Mesendoderm (in vitro differentiated cells): Measurements from ENCODE around the gene FGGY.

Source experiments
- DNase-seq: peaks from one replicate; pipeline ENCODE4 v3.0.0; 2013
- H2AK5ac ChIP-seq: 2 replicates; pipeline ENCODE4 v1.6.1; 2013; ENCODE audit warnings: low read length, inconsistent platforms
- H2BK120ac ChIP-seq: 2 replicates; pipeline ENCODE4 v1.6.1; 2013; ENCODE audit warnings: low read depth, mild to moderate bottlenecking, low read length, moderate library complexity, mixed read lengths
- H2BK15ac ChIP-seq: replicated peaks from 2 replicates; pipeline ENCODE4 v1.6.1; 2013; ENCODE audit warnings: low read depth, mild to moderate bottlenecking, moderate library complexity
- H2BK5ac ChIP-seq: 2 replicates; pipeline ENCODE4 v1.6.1; 2013; ENCODE audit warnings: low read length, inconsistent platforms
- H3K18ac ChIP-seq: 2 replicates; pipeline ENCODE4 v1.6.1; 2013; ENCODE audit warnings: mild to moderate bottlenecking, low read length, mixed read lengths
- H3K23ac ChIP-seq: one replicate; pipeline ENCODE4 v1.6.1; 2013; ENCODE audit warnings: low read length
- H3K27ac ChIP-seq: 2 replicates; pipeline ENCODE4 v1.5.1; 2013; ENCODE audit warnings: low read depth, mild to moderate bottlenecking, inconsistent platforms, low read length, moderate library complexity
- H3K27me3 ChIP-seq: 2 replicates; pipeline ENCODE4 v1.6.1; 2013; ENCODE audit warnings: low read length, control low read depth, mild to moderate bottlenecking, inconsistent platforms; ENCODE audit not compliant: insufficient read depth, poor library complexity
- H3K36me3 ChIP-seq: 2 replicates; pipeline ENCODE4 v1.6.1; 2013; ENCODE audit warnings: low read length, inconsistent platforms; ENCODE audit not compliant: control insufficient read depth, insufficient read depth
- H3K4ac ChIP-seq: one replicate; pipeline ENCODE4 v1.6.1; 2013; ENCODE audit warnings: low read depth, mild to moderate bottlenecking, low read length, moderate library complexity
- H3K4me1 ChIP-seq: 2 replicates; pipeline ENCODE4 v1.6.1; 2013; ENCODE audit warnings: low read depth, low read length, inconsistent platforms; ENCODE audit not compliant: control insufficient read depth
- H3K4me2 ChIP-seq: 2 replicates; pipeline ENCODE4 v1.6.1; 2013; ENCODE audit warnings: low read length
- H3K4me3 ChIP-seq: 2 replicates; pipeline ENCODE4 v1.5.1; 2013; ENCODE audit warnings: mild to moderate bottlenecking, low read length
- H3K56ac ChIP-seq: one replicate; pipeline ENCODE4 v1.6.1; 2013; ENCODE audit warnings: low read length
- H3K79me1 ChIP-seq: 2 replicates; pipeline ENCODE4 v1.6.1; 2013; ENCODE audit warnings: low read length, inconsistent platforms
- H3K79me2 ChIP-seq: 2 replicates; pipeline ENCODE4 v1.6.1; 2013; ENCODE audit warnings: mild to moderate bottlenecking, low read length; ENCODE audit not compliant: control insufficient read depth, insufficient read depth
- H3K9ac ChIP-seq: 2 replicates; pipeline ENCODE4 v1.6.1; 2013; ENCODE audit warnings: low read length, inconsistent platforms
- H4K5ac ChIP-seq: one replicate; pipeline ENCODE4 v1.6.1; 2013; ENCODE audit warnings: low read length
- H4K8ac ChIP-seq: one replicate; pipeline ENCODE4 v1.6.1; 2013; ENCODE audit warnings: low read depth, mild to moderate bottlenecking, control low read depth, low read length, moderate library complexity
- WGBS: extraction: QIAGEN DNeasy Blood & Tissue Kit; methylation state at CpG from one replicate; pipeline ENCODE4 v1.1.7; 2013; ENCODE audit warnings: low lambda C conversion rate, missing lambda C conversion rate; ENCODE audit not compliant: insufficient coverage; ENCODE audit errors: extremely low coverage; 5-methylcytosine and 5-hydroxymethylcytosine counted together

FGGY gene

DNA sequence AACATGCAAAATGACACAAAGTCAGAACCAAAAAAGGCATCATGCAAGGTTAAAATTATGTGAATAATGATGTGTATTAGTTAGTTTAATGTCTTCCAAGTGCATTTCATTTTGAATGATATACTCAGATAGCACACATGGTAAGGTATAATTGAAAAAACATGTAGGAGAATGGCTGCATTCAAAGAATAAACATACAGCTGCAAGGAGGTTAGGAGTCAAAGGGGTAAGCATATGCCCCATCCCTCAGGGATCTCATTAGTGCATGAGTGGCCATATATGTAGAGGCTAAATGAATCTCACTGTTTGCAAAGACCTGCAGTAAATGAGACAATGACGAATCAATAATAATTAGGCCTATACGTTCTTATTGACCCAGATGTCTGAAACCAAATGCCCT is 338.2 kb downstream of the FGGY start:
- no peak overlapping the region for H3K4me3 ChIP-seq
- WGBS = no CpG with 5 or more reads among the region's 2 CpGs

DNA sequence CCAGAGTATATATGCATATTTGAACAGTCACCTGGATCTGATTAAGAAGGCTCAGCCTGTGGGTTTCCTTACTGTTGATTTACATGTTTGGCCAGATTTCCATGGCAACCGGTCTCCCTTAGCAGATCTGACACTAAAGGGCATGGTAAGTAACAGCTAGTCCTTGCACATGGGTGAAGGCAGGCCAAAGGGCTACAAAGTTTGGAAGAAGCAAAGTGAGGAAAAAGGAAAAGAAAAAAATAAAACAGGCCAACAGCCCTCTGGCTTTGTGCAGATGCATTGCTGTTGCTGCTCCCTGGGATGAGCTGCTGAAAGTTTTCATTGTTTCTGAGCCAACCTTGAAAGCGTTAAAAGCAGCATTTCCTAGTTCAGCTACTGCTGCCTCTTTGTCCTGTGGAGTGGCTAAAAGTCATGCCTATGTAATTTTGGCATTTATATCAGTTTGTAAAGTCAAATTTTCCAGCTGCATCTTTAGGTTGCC is 341.4 kb downstream of the FGGY start:
- H2BK15ac ChIP-seq = no peak overlapping the region
- H3K79me1 ChIP-seq = no peaks in the 10 kb centered on the region
- H2AK5ac ChIP-seq = no peak overlapping the region
- no CpG with 5 or more reads among the region's 2 CpGs for WGBS
- H3K79me2 ChIP-seq = no peaks in the 10 kb centered on the region
- H3K18ac ChIP-seq = no peak overlapping the region
- H3K9ac ChIP-seq = no peak overlapping the region
- H3K23ac ChIP-seq = no peak overlapping the region
- H2BK5ac ChIP-seq = no peak overlapping the region
- peak; percentile 90 for DNase-seq
- H3K27me3 ChIP-seq = no peaks in the 10 kb centered on the region
- H3K4me1 ChIP-seq = no peaks in the 10 kb centered on the region
- H2BK120ac ChIP-seq = no peak overlapping the region
- H3K56ac ChIP-seq = no peak overlapping the region
- no peak overlapping the region for H3K4me2 ChIP-seq
- no peak overlapping the region for H3K27ac ChIP-seq
- no peak overlapping the region for H4K5ac ChIP-seq
- no peak overlapping the region for H4K8ac ChIP-seq
- no peaks in the 10 kb centered on the region for H3K36me3 ChIP-seq
- no peak overlapping the region for H3K4me3 ChIP-seq
- H3K4ac ChIP-seq = no peak overlapping the region

More for the DNA sequence above, 338.2 kb downstream of the FGGY start:
- no peak overlapping the region for H4K5ac ChIP-seq
- H3K27ac ChIP-seq = no peak overlapping the region
- H3K9ac ChIP-seq = no peak overlapping the region
- H4K8ac ChIP-seq = no peak overlapping the region
- H3K18ac ChIP-seq = no peak overlapping the region
- H3K36me3 ChIP-seq = no peaks in the 10 kb centered on the region
- no peak overlapping the region for H2BK15ac ChIP-seq
- DNase-seq = no peak
- no peaks in the 10 kb centered on the region for H3K4me1 ChIP-seq
- H3K79me1 ChIP-seq = no peaks in the 10 kb centered on the region
- no peak overlapping the region for H3K23ac ChIP-seq
- H2BK5ac ChIP-seq = no peak overlapping the region
- H2AK5ac ChIP-seq = no peak overlapping the region
- H3K56ac ChIP-seq = no peak overlapping the region
- no peaks in the 10 kb centered on the region for H3K27me3 ChIP-seq
- no peak overlapping the region for H2BK120ac ChIP-seq
- H3K79me2 ChIP-seq = no peaks in the 10 kb centered on the region
- H3K4me2 ChIP-seq = no peak overlapping the region
- H3K4ac ChIP-seq = no peak overlapping the region

- H3K4me3 ChIP-seq = no peak overlapping the region
- no peak overlapping the region for H3K4ac ChIP-seq
- H3K4me2 ChIP-seq = no peak overlapping the region
- no peak overlapping the region for H2BK5ac ChIP-seq
- H4K5ac ChIP-seq = no peak overlapping the region
- H3K36me3 ChIP-seq = no peaks in the 10 kb centered on the region
- H3K18ac ChIP-seq = no peak overlapping the region
- DNase-seq = no peak
- no peak overlapping the region for H3K23ac ChIP-seq
- no peak overlapping the region for H3K56ac ChIP-seq
- H2AK5ac ChIP-seq = no peak overlapping the region
- no peaks in the 10 kb centered on the region for H3K79me2 ChIP-seq
- H3K4me1 ChIP-seq = no peaks in the 10 kb centered on the region
- no peaks in the 10 kb centered on the region for H3K27me3 ChIP-seq
- no peak overlapping the region for H4K8ac ChIP-seq
- no peak overlapping the region for H2BK15ac ChIP-seq
- no peaks in the 10 kb centered on the region for H3K79me1 ChIP-seq
- H3K27ac ChIP-seq = no peak overlapping the region
- no CpG with 5 or more reads among the region's 1 CpG for WGBS
- H2BK120ac ChIP-seq = no peak overlapping the region
- H3K9ac ChIP-seq = no peak overlapping the region
Observed at GRCh38 chr1:59639266-59639665, 342.4 kb downstream of the FGGY start.

GRCh38 chr1:59640851-59641250 is 344.0 kb downstream of the FGGY start:
- H3K79me2 ChIP-seq = no peaks in the 10 kb centered on the region
- H3K4me3 ChIP-seq = no peak overlapping the region
- WGBS = no CpG with 5 or more reads among the region's 2 CpGs
- no peak overlapping the region for H3K18ac ChIP-seq
- no peaks in the 10 kb centered on the region for H3K27me3 ChIP-seq
- H2BK15ac ChIP-seq = no peak overlapping the region
- no peak overlapping the region for H3K56ac ChIP-seq
- no peak for DNase-seq
- H2AK5ac ChIP-seq = no peak overlapping the region
- H3K23ac ChIP-seq = no peak overlapping the region
- H3K79me1 ChIP-seq = no peaks in the 10 kb centered on the region
- no peak overlapping the region for H4K5ac ChIP-seq
- H3K4me1 ChIP-seq = no peaks in the 10 kb centered on the region
- no peak overlapping the region for H2BK5ac ChIP-seq
- no peaks in the 10 kb centered on the region for H3K36me3 ChIP-seq
- no peak overlapping the region for H4K8ac ChIP-seq
- no peak overlapping the region for H3K4me2 ChIP-seq
- no peak overlapping the region for H3K4ac ChIP-seq
- H2BK120ac ChIP-seq = no peak overlapping the region
- H3K9ac ChIP-seq = no peak overlapping the region
- H3K27ac ChIP-seq = no peak overlapping the region

DNA sequence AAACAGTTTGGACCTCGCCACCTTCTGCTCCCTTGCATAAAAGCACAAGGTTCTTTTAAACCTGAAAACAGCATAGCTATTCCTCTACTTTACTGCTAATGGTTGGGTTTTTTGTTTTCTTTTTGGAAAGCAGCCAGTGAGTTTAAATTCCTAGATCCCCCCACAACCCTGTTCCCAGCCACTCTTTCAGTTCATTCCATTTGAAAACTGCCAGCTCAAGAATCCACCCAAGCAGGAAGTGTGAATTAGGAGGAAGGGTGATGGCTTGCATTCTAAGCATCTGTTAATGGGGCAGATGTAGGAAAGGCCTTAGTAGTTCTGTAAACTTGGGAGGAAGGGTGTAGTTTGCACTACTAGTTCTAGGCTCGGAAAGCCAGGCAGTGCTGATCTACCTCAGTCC is 344.9 kb downstream of the FGGY start:
- no CpG with 5 or more reads among the region's 2 CpGs for WGBS
- Histone ChIP-seq H2BK15ac (no peak overlapping the region), H3K4me1 (no peaks in the 10 kb centered on the region), H3K4me3 (no peak overlapping the region), H3K4ac (no peak overlapping the region), H3K4me2 (no peak overlapping the region), H3K23ac (no peak overlapping the region), H3K9ac (no peak overlapping the region), H3K56ac (no peak overlapping the region), H2AK5ac (no peak overlapping the region), H3K18ac (peak overlapping the region; percentile 75), H3K36me3 (no peaks in the 10 kb centered on the region), H3K79me2 (no peaks in the 10 kb centered on the region), H4K8ac (no peak overlapping the region), H2BK120ac (no peak overlapping the region), H2BK5ac (no peak overlapping the region), H3K27me3 (no peaks in the 10 kb centered on the region), H3K79me1 (no peaks in the 10 kb centered on the region), H3K27ac (peak overlapping the region; percentile 28), H4K5ac (no peak overlapping the region)
- DNase-seq = peak; percentile 58

DNA sequence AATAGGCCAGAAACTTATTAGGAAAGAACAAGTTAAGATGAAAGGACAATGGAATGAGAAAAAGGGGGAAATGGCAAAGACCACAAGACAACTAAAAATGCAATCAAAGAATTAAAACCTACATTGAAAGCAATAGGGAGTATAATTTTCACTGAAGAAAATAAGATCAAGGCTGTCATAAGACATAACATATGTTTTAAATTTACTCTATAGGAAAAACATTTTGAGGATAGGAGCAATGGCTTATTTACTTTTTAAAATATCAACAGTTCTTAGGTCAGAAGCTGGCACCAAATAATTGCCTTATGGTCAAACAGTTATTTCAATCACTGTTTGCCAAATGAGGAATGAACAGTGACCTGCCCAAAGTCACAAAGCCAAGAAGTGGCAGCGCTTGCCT is 346.6 kb downstream of the FGGY start:
- Histone ChIP-seq H3K9ac (no peak overlapping the region), H3K36me3 (no peaks in the 10 kb centered on the region), H4K5ac (no peak overlapping the region), H4K8ac (no peak overlapping the region), H3K27ac (no peak overlapping the region), H3K56ac (no peak overlapping the region), H3K79me2 (no peaks in the 10 kb centered on the region), H3K27me3 (no peaks in the 10 kb centered on the region), H3K4me3 (no peak overlapping the region), H3K23ac (no peak overlapping the region), H3K4me2 (no peak overlapping the region), H2BK120ac (no peak overlapping the region), H2BK5ac (no peak overlapping the region), H3K79me1 (no peaks in the 10 kb centered on the region), H3K4ac (no peak overlapping the region), H2BK15ac (no peak overlapping the region), H3K4me1 (no peaks in the 10 kb centered on the region), H3K18ac (no peak overlapping the region), H2AK5ac (no peak overlapping the region)
- DNase-seq = no peak
- WGBS = no CpG with 5 or more reads among the region's 1 CpG
